GM13977 (cell line): ENCODE measurements around the gene ITPR2.

Experiments used
- DNase-seq: peaks from one replicate; pipeline ENCODE4 v3.0.0; 2012; ENCODE audit warnings: low spot score
- in situ Hi-C: fragments of 300-500 bp; cut with MboI; formaldehyde crosslinking; loops from one replicate; pipeline ENCODE4 v1.12.0; 2022; ENCODE audit warnings: low sequenced_read_pairs, low pct_unique_long_range_greater_than_20kb, mixed read lengths, inconsistent platforms; ENCODE audit not compliant: unreplicated experiment
- TF ChIP-seq, protein P1 (sequence below): IDR thresholded peaks from 2 replicates; pipeline ENCODE4 v1.5.1; 2012; ENCODE audit warnings: mild to moderate bottlenecking, control low read depth; ENCODE audit not compliant: insufficient read depth; ENCODE audit errors: extremely low read depth, missing control alignments

The ITPR2 gene

DNA sequence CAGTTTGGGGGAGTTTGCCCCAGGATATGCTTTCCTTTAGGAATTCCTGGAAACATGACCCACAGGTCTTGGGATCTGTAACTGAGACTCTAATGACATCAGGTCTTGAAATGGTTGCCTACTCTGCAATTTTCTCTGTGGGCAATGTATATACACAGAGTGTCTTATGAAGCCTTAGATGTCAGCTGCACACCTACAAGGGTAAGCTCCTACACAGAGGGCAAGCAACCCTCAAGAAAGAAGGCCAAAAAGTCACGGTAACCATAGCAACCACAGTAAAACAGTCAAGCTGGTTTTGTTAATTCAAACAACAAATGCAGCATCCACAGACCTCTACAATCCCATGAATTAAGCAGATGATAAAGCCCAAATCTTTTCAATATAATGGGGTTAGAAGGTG is 344.6 kb downstream of the ITPR2 start:
- in situ Hi-C loops, result no loop called here
- TF ChIP-seq, protein P1, sequence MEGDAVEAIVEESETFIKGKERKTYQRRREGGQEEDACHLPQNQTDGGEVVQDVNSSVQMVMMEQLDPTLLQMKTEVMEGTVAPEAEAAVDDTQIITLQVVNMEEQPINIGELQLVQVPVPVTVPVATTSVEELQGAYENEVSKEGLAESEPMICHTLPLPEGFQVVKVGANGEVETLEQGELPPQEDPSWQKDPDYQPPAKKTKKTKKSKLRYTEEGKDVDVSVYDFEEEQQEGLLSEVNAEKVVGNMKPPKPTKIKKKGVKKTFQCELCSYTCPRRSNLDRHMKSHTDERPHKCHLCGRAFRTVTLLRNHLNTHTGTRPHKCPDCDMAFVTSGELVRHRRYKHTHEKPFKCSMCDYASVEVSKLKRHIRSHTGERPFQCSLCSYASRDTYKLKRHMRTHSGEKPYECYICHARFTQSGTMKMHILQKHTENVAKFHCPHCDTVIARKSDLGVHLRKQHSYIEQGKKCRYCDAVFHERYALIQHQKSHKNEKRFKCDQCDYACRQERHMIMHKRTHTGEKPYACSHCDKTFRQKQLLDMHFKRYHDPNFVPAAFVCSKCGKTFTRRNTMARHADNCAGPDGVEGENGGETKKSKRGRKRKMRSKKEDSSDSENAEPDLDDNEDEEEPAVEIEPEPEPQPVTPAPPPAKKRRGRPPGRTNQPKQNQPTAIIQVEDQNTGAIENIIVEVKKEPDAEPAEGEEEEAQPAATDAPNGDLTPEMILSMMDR, result no peak
- DNase-seq, result no peak

DNA sequence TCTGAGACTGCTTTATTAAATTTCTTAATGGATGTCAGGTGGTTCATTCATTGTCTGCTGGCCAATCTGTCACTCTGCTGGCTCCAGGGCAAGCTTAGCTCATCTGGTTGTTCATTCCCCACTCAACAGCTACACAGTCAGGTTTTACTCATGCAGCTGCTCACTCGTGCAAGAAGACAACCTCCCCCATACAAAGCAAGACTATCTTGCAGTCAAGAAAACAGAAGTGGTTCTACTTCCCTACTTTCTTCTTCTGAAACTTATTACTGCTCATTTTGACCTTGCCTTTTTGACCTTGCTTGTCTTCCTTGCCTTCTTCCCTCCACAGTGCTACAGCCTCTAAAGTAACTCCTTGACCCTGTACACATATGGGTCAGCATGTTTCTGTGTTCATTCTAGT is 359.7 kb downstream of the ITPR2 start:
- in situ Hi-C loops, result no loop called here

DNA sequence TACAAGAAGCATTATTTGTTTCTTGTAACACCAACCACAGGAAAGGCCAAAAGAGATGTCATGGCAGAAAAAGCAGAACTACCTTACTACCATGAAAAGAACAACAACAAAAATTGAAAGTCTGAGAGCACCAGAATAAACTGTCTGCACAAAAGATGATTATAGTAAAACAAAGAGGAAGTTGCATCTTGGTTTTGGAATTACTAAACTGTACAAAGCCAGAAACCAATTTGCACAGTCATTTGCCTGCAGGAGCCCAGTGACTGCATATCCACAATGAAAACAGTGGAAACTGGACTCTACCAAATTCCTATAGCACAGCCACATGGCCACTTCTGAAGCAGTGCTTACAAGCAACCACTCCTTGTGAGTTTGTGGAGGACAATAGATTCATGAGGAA is 361.4 kb downstream of the ITPR2 start:
- TF ChIP-seq, protein P1, result no peak
- peak; percentile 74 for DNase-seq
- in situ Hi-C loops, result no loop called here

More for the DNA sequence above, 359.7 kb downstream of the ITPR2 start:
- peak; percentile 75 for DNase-seq
- TF ChIP-seq, protein P1, result no peak

DNA sequence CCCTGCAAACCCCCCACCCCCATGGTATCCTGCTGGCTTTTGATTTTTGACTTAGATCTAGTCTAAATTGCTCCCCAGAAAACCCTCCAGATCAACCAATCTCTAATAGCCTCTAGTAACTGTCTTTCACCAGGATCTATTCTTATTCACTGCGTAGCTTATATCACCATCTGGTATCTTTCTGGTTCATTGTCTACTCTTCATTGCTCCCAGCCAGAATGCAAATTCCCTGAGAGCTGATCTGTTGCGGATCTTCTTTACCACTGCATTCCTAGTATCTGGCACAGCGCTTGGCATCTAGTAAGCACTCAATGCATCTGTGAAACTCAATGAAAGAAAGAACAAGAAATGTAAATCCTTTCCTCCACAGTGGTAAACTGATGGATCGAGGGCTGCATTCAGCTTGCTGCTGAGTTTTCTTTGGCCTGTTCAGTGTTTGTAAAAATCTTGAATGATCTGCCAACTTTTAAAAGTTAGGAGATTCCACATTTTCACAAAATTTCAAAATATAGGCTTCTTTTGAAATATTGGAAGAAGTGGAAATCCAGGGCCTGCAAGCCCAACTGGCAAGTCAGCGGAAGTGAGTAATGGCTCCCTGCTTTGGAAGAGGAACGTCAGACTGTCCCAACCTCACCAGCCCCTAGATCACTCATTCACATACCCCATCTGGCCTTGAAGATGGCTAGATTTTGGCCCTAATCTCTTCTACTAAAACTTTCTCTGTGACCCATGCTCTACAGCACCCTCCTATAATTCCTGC is 363.4 kb downstream of the ITPR2 start:
- DNase-seq, result no peak
- in situ Hi-C loops, result no loop called here
- TF ChIP-seq, protein P1, result no peak

DNA sequence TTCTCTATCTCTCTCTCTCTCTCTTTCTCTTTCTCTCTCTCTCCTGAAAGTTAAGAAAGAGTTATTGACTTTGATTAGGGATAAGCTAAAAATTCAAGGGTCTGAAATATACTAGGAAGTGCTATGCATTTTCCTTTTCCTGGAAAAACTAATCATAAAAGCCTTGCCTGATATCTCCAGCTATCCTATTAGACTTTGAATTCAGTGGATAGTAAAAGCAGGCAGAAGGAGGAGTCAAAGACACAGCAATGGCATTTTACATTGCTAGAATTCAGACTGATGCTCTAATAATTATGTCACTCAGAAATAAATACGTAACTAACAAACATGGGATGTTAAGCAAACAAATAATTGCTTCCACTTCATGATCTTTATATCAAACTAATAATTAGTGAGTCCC is 365.6 kb downstream of the ITPR2 start:
- TF ChIP-seq, protein P1, result no peak
- no peak for DNase-seq
- in situ Hi-C loops, result no loop called here

DNA sequence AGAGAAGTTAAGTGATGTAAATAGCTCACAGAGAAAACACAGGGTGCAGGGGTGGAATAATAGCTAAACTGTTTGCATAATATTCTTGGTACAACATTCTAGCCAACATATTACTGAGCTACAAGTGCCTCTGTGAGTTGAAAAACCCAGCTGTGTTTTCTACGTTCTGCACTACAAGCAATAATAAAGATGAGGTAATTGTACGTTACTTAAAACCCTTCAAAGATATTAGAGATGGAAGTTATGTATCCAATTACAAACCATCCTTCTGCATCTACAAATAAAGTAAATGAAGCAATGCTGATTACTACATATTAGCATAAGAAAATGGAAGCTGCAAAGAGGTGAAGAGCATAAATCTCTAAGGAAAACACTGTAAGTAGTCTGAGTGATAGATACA is 366.3 kb downstream of the ITPR2 start:
- TF ChIP-seq, protein P1, result no peak
- in situ Hi-C loops, result no loop called here
- no peak for DNase-seq
